GM10248 (cell line): ENCODE results near the gene TSPAN1.

Experiments
- CTCF ChIA-PET: fragments of 300-600 bp; sonication (Branson Sonifier 250); formaldehyde crosslinking; extraction: SDS; loops from one replicate; lab custom pipeline; 2021; ENCODE audit warnings: antibody characterized with exemption; lab: Yijun Ruan, JAX
- POLR2A ChIA-PET: fragments of 350-650 bp; sonication (Branson Sonifier 250); formaldehyde crosslinking; extraction: SDS; loops from one replicate; lab custom pipeline; 2020; ENCODE audit warnings: antibody characterized with exemption; lab: Yijun Ruan, JAX
- DNase-seq: peaks from one replicate; pipeline ENCODE4 v3.0.0; 2012; ENCODE audit errors: extremely low spot score
- CTCF ChIP-seq: IDR thresholded peaks from 2 replicates; pipeline ENCODE4 v1.5.1; 2012; ENCODE audit warnings: mild to moderate bottlenecking, low read depth; ENCODE audit errors: extremely low read depth, missing control alignments, control extremely low read depth

TSPAN1 gene

DNA sequence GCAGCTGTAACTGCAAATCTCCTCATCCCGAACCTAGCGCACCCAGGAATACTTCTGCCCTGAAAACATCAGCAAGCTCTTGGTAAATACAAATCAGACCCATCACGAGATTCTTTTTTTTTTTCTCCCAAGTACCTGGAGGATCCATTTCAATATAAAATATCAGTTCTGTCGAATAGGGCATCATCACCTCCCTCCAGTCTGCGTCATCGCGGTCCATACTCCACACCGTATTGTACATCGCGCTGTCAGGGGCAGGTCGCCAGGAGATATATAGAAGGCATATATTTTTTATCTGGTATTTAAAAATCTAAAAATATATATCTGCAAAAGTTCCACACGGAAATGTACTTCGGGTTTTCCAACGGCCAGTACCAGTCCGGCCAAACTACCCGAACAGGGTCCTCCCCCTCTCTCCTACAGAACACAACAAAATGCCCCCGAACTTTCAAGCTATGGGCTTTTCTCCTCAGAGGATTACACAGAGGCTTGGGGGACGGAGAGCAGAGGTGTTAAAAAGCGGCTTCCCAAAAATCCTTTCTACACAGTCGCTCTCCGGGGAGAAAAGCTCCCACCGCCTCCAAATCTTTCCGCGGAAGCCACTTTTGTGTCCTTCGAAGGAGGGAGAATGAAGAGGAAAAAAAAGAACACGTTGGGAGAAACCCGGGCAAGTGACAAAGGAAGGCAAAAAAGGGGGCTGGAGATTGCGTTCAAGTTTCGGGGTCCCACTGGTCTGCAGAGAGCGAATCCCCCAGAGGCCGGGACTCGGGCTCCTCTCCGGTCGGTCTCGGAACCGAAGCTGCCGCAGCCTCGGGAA is 43.0 kb upstream of the TSPAN1 start:
- POLR2A ChIA-PET = interaction anchor here (0.5 to 1.7 kb wide), 23 partner anchors 9 to 1306 kb away, joined by 3 to 21 read pairs (median 4); partner anchors contain the start of genes FOXD2 and GPBP1L1
- CTCF ChIA-PET = interaction anchor here (0.6 to 1.2 kb wide), 6 partner anchors 12 to 92 kb away, joined by 3 to 4 read pairs (median 3); no protein-coding TSS in a partner anchor
- no peak for TF ChIP-seq CTCF
- DNase-seq = no peak

GRCh38 chr1:46132529-46133180 is 42.2 kb upstream of the TSPAN1 start, which contains the start of gene PIK3R3:
TSS of gene PIK3R3 (minus strand) at chr1:46132629. CDS start at chr1:46131952, 677 bp downstream.
- POLR2A ChIA-PET = interaction anchor here (0.5 to 1.7 kb wide), 23 partner anchors 9 to 1305 kb away, joined by 3 to 21 read pairs (median 4); partner anchors contain the start of genes FOXD2 and GPBP1L1
- peak; percentile 97 for DNase-seq
- no peak for TF ChIP-seq CTCF
- CTCF ChIA-PET = interaction anchor here (0.9 to 1.2 kb wide), 3 partner anchors 22 to 91 kb away, joined by 3 to 4 read pairs (median 3); no protein-coding TSS in a partner anchor

DNA sequence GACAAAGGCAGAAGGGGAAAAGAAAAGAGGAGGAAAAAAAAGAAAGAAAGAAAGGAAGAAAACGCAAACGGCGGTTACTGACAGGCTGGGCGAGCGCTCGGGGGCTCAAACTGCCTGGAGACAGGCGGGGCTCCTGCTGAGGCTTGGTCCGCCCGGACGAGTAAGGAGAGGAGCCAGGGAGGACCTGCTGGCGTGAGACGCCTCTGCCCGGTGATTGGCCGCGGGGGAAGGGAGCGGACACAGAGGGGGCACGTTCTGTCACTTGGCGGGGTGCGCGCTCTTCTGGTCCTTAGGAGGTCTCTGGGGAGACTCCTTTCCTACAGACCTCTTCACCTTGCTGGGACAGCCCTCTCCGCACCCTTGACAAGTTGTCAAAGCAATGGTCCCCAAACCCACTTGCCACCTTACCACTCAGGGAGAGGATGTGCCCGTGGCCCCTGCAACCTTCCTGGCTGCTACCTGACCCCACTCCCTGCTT is 41.7 kb upstream of the TSPAN1 start:
- POLR2A ChIA-PET = no interaction called here
- no peak for TF ChIP-seq CTCF
- peak; percentile 78 for DNase-seq
- CTCF ChIA-PET = no interaction called here

DNA sequence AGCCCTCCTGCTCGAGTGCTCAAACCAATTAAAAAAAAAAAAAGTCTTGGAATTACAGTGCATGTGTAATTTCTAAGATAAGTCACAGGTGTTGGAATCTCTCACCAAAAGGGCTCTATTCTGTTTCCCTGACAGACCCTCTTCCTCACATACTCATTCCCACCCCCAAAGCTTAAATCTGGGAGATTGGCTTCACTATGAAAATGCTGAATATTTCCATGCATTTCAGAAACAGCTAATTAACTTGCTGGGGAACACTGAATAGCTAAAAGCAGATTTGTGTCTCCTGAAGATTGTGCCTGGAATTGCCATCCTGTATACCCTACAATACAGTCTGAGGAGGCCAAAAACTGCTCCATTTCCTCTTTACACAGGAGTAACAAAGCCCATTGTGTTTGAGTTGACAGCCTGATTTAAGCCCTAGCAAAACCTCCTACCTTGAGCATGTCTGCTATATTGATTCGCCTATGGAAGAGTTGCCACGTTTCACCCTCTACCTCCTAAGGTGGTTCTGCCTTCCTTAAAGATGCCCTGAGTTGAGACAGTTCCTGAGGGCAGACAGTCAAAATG is 41.0 kb upstream of the TSPAN1 start:
- TF ChIP-seq CTCF = no peak
- no peak for DNase-seq
- ChIA-PET CTCF (interaction anchor here (1.1 to 1.5 kb wide), 7 partner anchors 10 to 98 kb away, joined by 3 to 6 read pairs (median 4); no protein-coding TSS in a partner anchor), POLR2A (interaction anchor here (0.7 kb wide), 1 partner anchor 38 kb away, joined by 3 read pairs; no protein-coding TSS in a partner anchor)

GRCh38 chr1:46134660-46135331 is 40.1 kb upstream of the TSPAN1 start:
- ChIA-PET CTCF (interaction anchor here (0.8 to 1.5 kb wide), 12 partner anchors 9 to 101 kb away, joined by 3 to 6 read pairs (median 4); no protein-coding TSS in a partner anchor), POLR2A (no interaction called here)
- peak; percentile 44 for DNase-seq
- no peak for TF ChIP-seq CTCF
